Measurements from ENCODE around the gene NOP16.
"Not testable (repeated sequence)": the region's sequence is repeated elsewhere in the genome, so short reads cannot be mapped to it uniquely, and the experiment has no call there.

Gene NOP16

DNA sequence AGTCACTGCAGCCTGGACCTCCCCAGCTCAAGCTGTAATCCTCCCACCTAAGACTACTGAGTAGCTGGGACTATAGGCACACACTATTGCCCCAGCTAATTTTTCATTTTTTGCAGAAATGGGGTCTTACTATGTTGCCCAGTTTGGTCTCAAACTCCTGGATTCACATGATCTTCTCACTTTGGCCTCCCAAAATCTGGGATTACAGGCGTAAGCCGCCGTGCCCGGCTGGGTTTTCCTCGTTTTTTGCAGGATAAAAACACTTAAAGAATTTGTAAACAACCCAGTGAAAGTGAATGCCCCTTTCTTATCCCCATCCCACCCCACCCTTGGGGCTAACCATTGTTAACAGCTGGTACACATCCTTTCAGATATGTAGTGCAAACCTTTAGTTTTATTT, 20.2 kb upstream of the NOP16 start:
- Histone ChIP-seq H3K9me3 (ENCODE audit: control insufficient read depth, insufficient read depth, low read length) (no peaks in the 10 kb centered on the region), H3K9ac (ENCODE audit: low read depth, low read length) (no peak overlapping the region), H3K27ac (ENCODE audit: low read depth, low read length) (no peak overlapping the region), H3K4me1 (ENCODE audit: control insufficient read depth, insufficient read depth, low read length) (no peaks in the 10 kb centered on the region), H3K27me3 (ENCODE audit: control insufficient read depth, insufficient read depth, low read length) (no peaks in the 10 kb centered on the region), H3K4me3 (ENCODE audit: low read depth, low read length) (no peak overlapping the region), H3K36me3 (ENCODE audit: control insufficient read depth, insufficient read depth, low read length) (peaks cover 3% of the 10 kb centered on the region; the same call in 1 of the 2 replicates)

DNA sequence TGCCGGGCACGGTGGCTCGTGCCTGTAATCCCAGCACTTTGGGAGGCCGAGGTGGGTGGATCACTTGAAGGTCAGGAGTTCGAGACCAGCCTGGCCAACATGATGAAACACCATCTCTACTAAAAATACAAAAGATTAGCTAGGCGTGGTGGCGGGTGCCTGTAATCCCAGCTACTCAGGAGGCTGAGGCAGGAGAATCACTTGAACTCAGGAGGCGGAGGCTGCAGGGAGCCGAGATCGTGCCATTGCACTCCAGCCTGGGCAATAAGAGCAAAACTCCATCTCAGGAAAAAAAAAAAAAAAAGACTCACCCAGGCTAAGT, 19.8 kb upstream of the NOP16 start:
- not testable (repeated sequence) for H3K4me1 ChIP-seq (ENCODE audit: control insufficient read depth, insufficient read depth, low read length); H3K36me3 ChIP-seq (ENCODE audit: control insufficient read depth, insufficient read depth, low read length)

DNA sequence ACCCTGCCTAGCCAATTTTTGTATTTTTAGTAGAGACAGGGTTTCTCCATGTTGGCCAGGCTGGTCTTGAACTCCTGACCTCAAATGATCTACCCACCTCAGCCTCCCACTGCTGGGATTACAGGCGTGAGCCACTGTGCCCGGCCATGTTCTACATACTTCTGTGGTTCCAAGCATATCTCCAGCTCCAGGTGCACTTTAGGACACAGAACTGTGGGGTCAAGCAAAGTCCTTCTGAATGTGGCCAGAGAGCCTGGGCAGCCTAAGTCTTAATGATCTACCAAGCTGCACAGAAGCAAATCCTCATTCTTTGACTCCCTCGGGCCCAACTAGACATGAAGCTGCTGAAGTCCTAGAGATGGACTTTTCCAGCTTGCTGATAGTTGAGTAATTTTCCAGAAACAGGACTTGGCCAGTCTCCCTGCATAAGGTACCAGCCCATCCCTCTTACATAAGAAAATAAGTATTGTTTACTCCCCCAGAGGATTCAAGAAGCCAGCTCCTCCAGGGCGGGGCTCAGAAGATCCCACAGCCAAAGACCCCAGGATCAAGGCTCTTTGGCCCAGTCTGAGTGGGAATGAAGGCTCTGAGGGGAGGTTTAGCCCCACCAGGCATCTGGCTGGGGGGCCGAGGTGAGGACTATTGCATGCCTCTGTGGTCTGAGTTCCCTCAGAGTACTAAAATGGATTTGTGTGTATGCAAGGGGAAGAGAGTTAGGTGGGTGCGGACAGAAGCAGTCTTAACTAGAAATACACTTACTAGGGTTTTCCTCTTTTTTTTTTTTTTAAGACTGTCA, 19.3 kb upstream of the NOP16 start:
- Histone ChIP-seq H3K9ac (ENCODE audit: low read depth, low read length) (no peak overlapping the region), H3K4me1 (ENCODE audit: control insufficient read depth, insufficient read depth, low read length) (no peaks in the 10 kb centered on the region), H3K36me3 (ENCODE audit: control insufficient read depth, insufficient read depth, low read length) (peaks cover 3% of the 10 kb centered on the region; the same call in 1 of the 2 replicates), H3K4me3 (ENCODE audit: low read depth, low read length) (no peak overlapping the region), H3K9me3 (ENCODE audit: control insufficient read depth, insufficient read depth, low read length) (no peaks in the 10 kb centered on the region), H3K27me3 (ENCODE audit: control insufficient read depth, insufficient read depth, low read length) (no peaks in the 10 kb centered on the region), H3K27ac (ENCODE audit: low read depth, low read length) (no peak overlapping the region)

More for the DNA sequence above, 19.8 kb upstream of the NOP16 start:
- not testable (repeated sequence) for H3K4me3 ChIP-seq (ENCODE audit: low read depth, low read length); H3K27ac ChIP-seq (ENCODE audit: low read depth, low read length); H3K27me3 ChIP-seq (ENCODE audit: control insufficient read depth, insufficient read depth, low read length); H3K9me3 ChIP-seq (ENCODE audit: control insufficient read depth, insufficient read depth, low read length); H3K9ac ChIP-seq (ENCODE audit: low read depth, low read length)

GRCh38 chr5:176406436-176407052, 18.1 kb upstream of the NOP16 start:
- no peak overlapping the region for H3K4me3 ChIP-seq (ENCODE audit: low read depth, low read length)
- H3K36me3 ChIP-seq (ENCODE audit: control insufficient read depth, insufficient read depth, low read length): peaks cover 3% of the 10 kb centered on the region; the same call in 1 of the 2 replicates
- H3K4me1 ChIP-seq (ENCODE audit: control insufficient read depth, insufficient read depth, low read length): no peaks in the 10 kb centered on the region
- no peaks in the 10 kb centered on the region for H3K27me3 ChIP-seq (ENCODE audit: control insufficient read depth, insufficient read depth, low read length)
- H3K9me3 ChIP-seq (ENCODE audit: control insufficient read depth, insufficient read depth, low read length): no peaks in the 10 kb centered on the region
- H3K9ac ChIP-seq (ENCODE audit: low read depth, low read length): no peak overlapping the region
- H3K27ac ChIP-seq (ENCODE audit: low read depth, low read length): no peak overlapping the region

DNA sequence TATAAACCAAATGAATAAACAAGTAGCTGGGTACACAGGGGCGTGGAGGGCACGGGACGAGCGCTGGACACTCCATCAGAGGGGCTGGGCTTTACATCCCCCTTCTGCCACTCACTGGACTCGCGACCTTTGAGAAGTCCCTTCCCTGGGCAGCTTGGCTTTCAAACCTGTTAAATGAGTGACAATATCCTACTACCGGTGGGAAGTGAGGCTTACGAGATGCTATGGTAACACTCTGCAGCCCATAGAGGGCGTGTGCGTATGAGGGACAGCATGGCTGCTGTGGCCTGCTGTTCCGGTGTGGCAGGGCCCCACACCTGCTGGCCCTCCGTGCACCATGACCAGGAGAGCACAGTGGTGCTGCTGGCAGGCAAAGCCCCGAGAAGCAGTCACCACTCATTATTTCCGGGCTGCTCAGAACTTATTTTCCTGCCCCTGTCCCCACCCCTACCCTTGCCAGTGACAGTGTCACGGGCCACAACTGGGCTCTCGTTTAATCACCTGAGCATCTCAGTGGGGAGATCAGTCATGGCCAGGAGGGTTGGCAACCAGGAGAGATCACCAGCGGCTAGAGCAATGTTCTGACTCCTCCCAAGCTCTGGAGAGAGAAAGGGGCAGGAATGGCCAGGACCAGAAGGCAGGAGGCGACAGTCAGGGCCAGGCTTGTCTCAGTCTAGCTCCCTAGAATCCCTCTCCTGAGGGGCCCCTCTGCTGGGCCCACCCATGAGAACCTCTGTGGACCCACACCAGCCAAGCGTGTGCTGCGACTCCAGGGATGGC, 17.4 kb upstream of the NOP16 start:
- no peak overlapping the region for H3K4me3 ChIP-seq (ENCODE audit: low read depth, low read length)
- no peaks in the 10 kb centered on the region for H3K9me3 ChIP-seq (ENCODE audit: control insufficient read depth, insufficient read depth, low read length)
- H3K36me3 ChIP-seq (ENCODE audit: control insufficient read depth, insufficient read depth, low read length): peaks cover 3% of the 10 kb centered on the region; the same call in 1 of the 2 replicates
- no peak overlapping the region for H3K27ac ChIP-seq (ENCODE audit: low read depth, low read length)
- H3K4me1 ChIP-seq (ENCODE audit: control insufficient read depth, insufficient read depth, low read length): no peaks in the 10 kb centered on the region
- no peaks in the 10 kb centered on the region for H3K27me3 ChIP-seq (ENCODE audit: control insufficient read depth, insufficient read depth, low read length)
- no peak overlapping the region for H3K9ac ChIP-seq (ENCODE audit: low read depth, low read length)

- no peaks in the 10 kb centered on the region for H3K27me3 ChIP-seq (ENCODE audit: control insufficient read depth, insufficient read depth, low read length)
- H3K9ac ChIP-seq (ENCODE audit: low read depth, low read length): no peak overlapping the region
- H3K4me1 ChIP-seq (ENCODE audit: control insufficient read depth, insufficient read depth, low read length): no peaks in the 10 kb centered on the region
- H3K4me3 ChIP-seq (ENCODE audit: low read depth, low read length): no peak overlapping the region
- H3K9me3 ChIP-seq (ENCODE audit: control insufficient read depth, insufficient read depth, low read length): no peaks in the 10 kb centered on the region
- no peaks in the 10 kb centered on the region for H3K36me3 ChIP-seq (ENCODE audit: control insufficient read depth, insufficient read depth, low read length)
- H3K27ac ChIP-seq (ENCODE audit: low read depth, low read length): no peak overlapping the region
Measured at GRCh38 chr5:176401281-176402205, 13.1 kb upstream of the NOP16 start.

- no peak overlapping the region for H3K4me3 ChIP-seq (ENCODE audit: low read depth, low read length)
- H3K9me3 ChIP-seq (ENCODE audit: control insufficient read depth, insufficient read depth, low read length): no peaks in the 10 kb centered on the region
- no peaks in the 10 kb centered on the region for H3K36me3 ChIP-seq (ENCODE audit: control insufficient read depth, insufficient read depth, low read length)
- no peaks in the 10 kb centered on the region for H3K4me1 ChIP-seq (ENCODE audit: control insufficient read depth, insufficient read depth, low read length)
- no peaks in the 10 kb centered on the region for H3K27me3 ChIP-seq (ENCODE audit: control insufficient read depth, insufficient read depth, low read length)
- no peak overlapping the region for H3K9ac ChIP-seq (ENCODE audit: low read depth, low read length)
- no peak overlapping the region for H3K27ac ChIP-seq (ENCODE audit: low read depth, low read length)
Measured at GRCh38 chr5:176400382-176401156, 12.2 kb upstream of the NOP16 start.

DNA sequence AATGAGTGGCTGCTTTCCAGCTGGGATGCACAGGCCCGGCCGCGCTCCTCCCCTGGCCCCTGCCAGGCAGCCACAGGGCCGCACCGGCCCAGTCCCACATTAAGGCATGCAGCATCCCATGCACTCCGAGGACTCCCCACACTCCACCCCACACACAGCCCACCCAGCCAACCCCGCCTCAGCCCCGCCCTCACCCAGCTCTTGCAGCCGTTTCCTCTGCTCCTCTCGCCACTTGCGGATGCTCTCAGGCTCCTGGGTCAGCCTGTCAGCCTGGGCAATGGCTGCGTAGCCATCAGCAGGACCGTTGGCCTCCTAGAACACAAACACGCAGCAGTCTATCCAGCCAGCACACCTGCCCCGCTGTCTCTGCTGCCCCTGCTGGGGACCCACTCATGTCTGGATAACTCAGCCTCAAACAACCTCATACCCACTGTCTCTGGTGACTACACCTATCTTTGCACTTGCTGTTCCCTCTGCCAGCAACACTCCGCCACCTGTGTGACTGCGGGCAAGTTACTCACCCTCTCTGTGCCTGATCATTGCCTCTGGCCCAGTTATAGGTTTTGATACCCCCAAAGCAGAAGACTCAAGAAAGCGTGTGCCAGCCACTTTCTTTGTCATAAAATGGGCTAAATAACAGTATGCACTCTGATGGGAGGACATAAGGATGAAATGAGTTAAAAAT, 9.5 kb upstream of the NOP16 start:
- H3K4me1 ChIP-seq (ENCODE audit: control insufficient read depth, insufficient read depth, low read length): no peaks in the 10 kb centered on the region
- no peaks in the 10 kb centered on the region for H3K36me3 ChIP-seq (ENCODE audit: control insufficient read depth, insufficient read depth, low read length)
- H3K9ac ChIP-seq (ENCODE audit: low read depth, low read length): no peak overlapping the region
- H3K27me3 ChIP-seq (ENCODE audit: control insufficient read depth, insufficient read depth, low read length): no peaks in the 10 kb centered on the region
- no peak overlapping the region for H3K4me3 ChIP-seq (ENCODE audit: low read depth, low read length)
- H3K9me3 ChIP-seq (ENCODE audit: control insufficient read depth, insufficient read depth, low read length): no peaks in the 10 kb centered on the region
- no peak overlapping the region for H3K27ac ChIP-seq (ENCODE audit: low read depth, low read length)

DNA sequence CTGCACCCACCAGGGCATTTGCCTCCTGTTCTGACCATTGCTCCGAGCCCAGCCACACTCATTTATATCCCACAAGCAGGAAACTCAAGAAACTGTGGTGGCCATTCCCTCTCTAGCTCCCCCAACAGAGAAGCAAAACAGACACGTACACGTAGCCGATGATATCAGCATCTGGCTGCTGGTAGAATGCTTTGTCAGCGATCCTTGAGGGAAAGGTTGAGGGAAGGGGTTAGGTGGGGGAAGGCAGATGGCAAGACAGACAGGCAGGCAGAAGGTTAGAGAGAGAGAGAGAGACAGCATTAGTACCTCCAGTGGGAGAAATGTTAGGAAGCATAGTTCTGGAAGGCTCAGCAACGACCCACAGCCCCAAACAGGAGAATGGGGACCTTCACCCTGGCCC, 7.9 kb upstream of the NOP16 start:
- peaks cover 8% of the 10 kb centered on the region for H3K36me3 ChIP-seq (ENCODE audit: control insufficient read depth, insufficient read depth, low read length)
- no peaks in the 10 kb centered on the region for H3K4me1 ChIP-seq (ENCODE audit: control insufficient read depth, insufficient read depth, low read length)
- no peak overlapping the region for H3K27ac ChIP-seq (ENCODE audit: low read depth, low read length)
- no peaks in the 10 kb centered on the region for H3K9me3 ChIP-seq (ENCODE audit: control insufficient read depth, insufficient read depth, low read length)
- H3K4me3 ChIP-seq (ENCODE audit: low read depth, low read length): no peak overlapping the region
- H3K9ac ChIP-seq (ENCODE audit: low read depth, low read length): no peak overlapping the region
- H3K27me3 ChIP-seq (ENCODE audit: control insufficient read depth, insufficient read depth, low read length): no peaks in the 10 kb centered on the region

All from HUES48 (cell line).